HEK293 (cell line): ENCODE results near the gene ADCK2.

Experiments used
- BCL11A ChIP-seq: fragments of 450-650 bp; formaldehyde crosslinking; IDR thresholded peaks from 2 replicates; pipeline ENCODE4 v1.5.1; 2016; ENCODE audit warnings: low read depth, missing biosample characterization, missing genetic modification characterization
- GLIS1 ChIP-seq: fragments of 450-650 bp; formaldehyde crosslinking; IDR thresholded peaks from 2 replicates; pipeline ENCODE4 v1.5.1; 2016; ENCODE audit warnings: missing biosample characterization, missing genetic modification characterization
- HOXC10 ChIP-seq: sonication (generic); formaldehyde crosslinking; IDR thresholded peaks from 2 replicates; pipeline ENCODE4 v1.8.1; 2023; ENCODE audit warnings: mild to moderate bottlenecking, missing genetic modification reagents
- KLF1 ChIP-seq: fragments of 450-650 bp; formaldehyde crosslinking; IDR thresholded peaks from 2 replicates; pipeline ENCODE4 v1.5.1; 2016; ENCODE audit warnings: missing biosample characterization, missing genetic modification characterization
- KLF7 ChIP-seq: fragments of 450-650 bp; formaldehyde crosslinking; IDR thresholded peaks from 2 replicates; pipeline ENCODE4 v1.5.1; 2016; ENCODE audit warnings: missing biosample characterization, missing genetic modification characterization, borderline replicate concordance
- MEIS1 ChIP-seq: sonication (generic); formaldehyde crosslinking; IDR thresholded peaks from 2 replicates; pipeline ENCODE4 v1.8.1; 2022; ENCODE audit warnings: missing genetic modification reagents, mild to moderate bottlenecking, borderline replicate concordance
- PRDM6 ChIP-seq: fragments of 450-650 bp; formaldehyde crosslinking; IDR thresholded peaks from 2 replicates; pipeline ENCODE4 v1.5.1; 2017; ENCODE audit warnings: missing biosample characterization, missing genetic modification characterization
- SCRT2 ChIP-seq: fragments of 450-650 bp; formaldehyde crosslinking; IDR thresholded peaks from 2 replicates; pipeline ENCODE4 v1.5.1; 2016; ENCODE audit warnings: missing biosample characterization, missing genetic modification characterization
- SP2 ChIP-seq: fragments of 450-650 bp; formaldehyde crosslinking; IDR thresholded peaks from 2 replicates; pipeline ENCODE4 v1.5.1; 2016; ENCODE audit warnings: missing biosample characterization, missing genetic modification characterization
- SP7 ChIP-seq: fragments of 450-650 bp; formaldehyde crosslinking; IDR thresholded peaks from 2 replicates; pipeline ENCODE4 v1.5.1; 2016; ENCODE audit warnings: missing biosample characterization, missing genetic modification characterization
- WT1 ChIP-seq: fragments of 450-650 bp; formaldehyde crosslinking; IDR thresholded peaks from 2 replicates; pipeline ENCODE4 v1.5.1; 2016; ENCODE audit warnings: missing biosample characterization, missing genetic modification characterization
- YY2 ChIP-seq: fragments of 450-650 bp; formaldehyde crosslinking; IDR thresholded peaks from 2 replicates; pipeline ENCODE4 v1.5.1; 2016; ENCODE audit warnings: missing biosample characterization, missing genetic modification characterization
- ZBTB11 ChIP-seq: fragments of 450-650 bp; formaldehyde crosslinking; conservative IDR thresholded peaks from 2 replicates; pipeline ENCODE4 v1.5.1; 2016; ENCODE audit warnings: low read depth, missing biosample characterization, missing genetic modification characterization
- ZBTB20 ChIP-seq: fragments of 450-650 bp; formaldehyde crosslinking; IDR thresholded peaks from 2 replicates; pipeline ENCODE4 v1.5.1; 2016; ENCODE audit warnings: missing biosample characterization, missing genetic modification characterization
- ZFP37 ChIP-seq: fragments of 450-650 bp; formaldehyde crosslinking; IDR thresholded peaks from 2 replicates; pipeline ENCODE4 v1.5.1; 2016; ENCODE audit warnings: missing biosample characterization, missing genetic modification characterization
- ZNF133 ChIP-seq: fragments of 450-650 bp; formaldehyde crosslinking; IDR thresholded peaks from 2 replicates; pipeline ENCODE4 v1.5.1; 2016; ENCODE audit warnings: missing biosample characterization, missing genetic modification characterization
- ZNF174 ChIP-seq: fragments of 450-650 bp; formaldehyde crosslinking; IDR thresholded peaks from 2 replicates; pipeline ENCODE4 v1.5.0; 2017; ENCODE audit warnings: missing biosample characterization, mild to moderate bottlenecking, missing genetic modification characterization
- ZNF19 ChIP-seq: fragments of 450-650 bp; formaldehyde crosslinking; IDR thresholded peaks from 2 replicates; pipeline ENCODE4; 2016; ENCODE audit warnings: missing biosample characterization, missing genetic modification characterization, low read depth
- ZNF239 ChIP-seq: fragments of 450-650 bp; formaldehyde crosslinking; IDR thresholded peaks from 2 replicates; pipeline ENCODE4 v1.5.1; 2016; ENCODE audit warnings: missing biosample characterization, missing genetic modification characterization
- ZNF24 ChIP-seq: fragments of 450-650 bp; formaldehyde crosslinking; IDR thresholded peaks from 2 replicates; pipeline ENCODE4 v1.5.1; 2016; ENCODE audit warnings: missing biosample characterization, missing genetic modification characterization
- ZNF248 ChIP-seq: fragments of 450-650 bp; formaldehyde crosslinking; IDR thresholded peaks from 2 replicates; pipeline ENCODE4 v1.5.1; 2017; ENCODE audit warnings: missing biosample characterization, missing genetic modification characterization
- ZNF354C ChIP-seq: fragments of 450-650 bp; formaldehyde crosslinking; IDR thresholded peaks from 2 replicates; pipeline ENCODE4 v1.5.1; 2016; ENCODE audit warnings: missing biosample characterization, missing genetic modification characterization, low read depth, borderline replicate concordance
- ZNF394 ChIP-seq: fragments of 450-650 bp; formaldehyde crosslinking; IDR thresholded peaks from 2 replicates; pipeline ENCODE4 v1.5.1; 2016; ENCODE audit warnings: missing biosample characterization, missing genetic modification characterization, mild to moderate bottlenecking, moderate library complexity, borderline replicate concordance
- ZNF488 ChIP-seq: fragments of 450-650 bp; formaldehyde crosslinking; IDR thresholded peaks from 2 replicates; pipeline ENCODE4 v1.5.1; 2016; ENCODE audit warnings: missing biosample characterization, missing genetic modification characterization
- ZNF629 ChIP-seq: fragments of 450-650 bp; formaldehyde crosslinking; IDR thresholded peaks from 2 replicates; pipeline ENCODE4 v1.5.1; 2017; ENCODE audit warnings: missing biosample characterization, missing genetic modification characterization
- ZNF677 ChIP-seq: fragments of 450-650 bp; IDR thresholded peaks from 2 replicates; pipeline ENCODE4 v1.5.0; 2018; ENCODE audit warnings: missing biosample characterization, mild to moderate bottlenecking, missing genetic modification characterization, moderate library complexity
- ZNF701 ChIP-seq: fragments of 450-650 bp; formaldehyde crosslinking; IDR thresholded peaks from 2 replicates; pipeline ENCODE4 v1.5.1; 2016; ENCODE audit warnings: missing biosample characterization, missing genetic modification characterization
- ZNF792 ChIP-seq: fragments of 450-650 bp; formaldehyde crosslinking; IDR thresholded peaks from 2 replicates; pipeline ENCODE4 v1.5.1; 2016; ENCODE audit warnings: missing biosample characterization, missing genetic modification characterization
- ZNF837 ChIP-seq: fragments of 450-650 bp; formaldehyde crosslinking; IDR thresholded peaks from 2 replicates; pipeline ENCODE4 v1.5.1; 2016; ENCODE audit warnings: missing biosample characterization, missing genetic modification characterization
- ZSCAN30 ChIP-seq: fragments of 450-650 bp; IDR thresholded peaks from 2 replicates; pipeline ENCODE4 v1.5.1; 2018; ENCODE audit warnings: missing biosample characterization, mild to moderate bottlenecking, missing genetic modification characterization, moderate library complexity
- ZXDB ChIP-seq: fragments of 450-650 bp; formaldehyde crosslinking; IDR thresholded peaks from 2 replicates; pipeline ENCODE4 v1.5.1; 2016; ENCODE audit warnings: missing biosample characterization, missing genetic modification characterization
- TF ChIP-seq, protein P1 (sequence below): fragments of 450-650 bp; formaldehyde crosslinking; IDR thresholded peaks from 2 replicates; pipeline ENCODE4 v1.5.1; 2016; ENCODE audit warnings: missing biosample characterization, missing genetic modification characterization
- TF ChIP-seq, protein P2 (sequence below): fragments of 450-650 bp; formaldehyde crosslinking; IDR thresholded peaks from 2 replicates; pipeline ENCODE4 v1.5.1; 2017; ENCODE audit warnings: missing biosample characterization, missing genetic modification characterization

ADCK2 gene

DNA sequence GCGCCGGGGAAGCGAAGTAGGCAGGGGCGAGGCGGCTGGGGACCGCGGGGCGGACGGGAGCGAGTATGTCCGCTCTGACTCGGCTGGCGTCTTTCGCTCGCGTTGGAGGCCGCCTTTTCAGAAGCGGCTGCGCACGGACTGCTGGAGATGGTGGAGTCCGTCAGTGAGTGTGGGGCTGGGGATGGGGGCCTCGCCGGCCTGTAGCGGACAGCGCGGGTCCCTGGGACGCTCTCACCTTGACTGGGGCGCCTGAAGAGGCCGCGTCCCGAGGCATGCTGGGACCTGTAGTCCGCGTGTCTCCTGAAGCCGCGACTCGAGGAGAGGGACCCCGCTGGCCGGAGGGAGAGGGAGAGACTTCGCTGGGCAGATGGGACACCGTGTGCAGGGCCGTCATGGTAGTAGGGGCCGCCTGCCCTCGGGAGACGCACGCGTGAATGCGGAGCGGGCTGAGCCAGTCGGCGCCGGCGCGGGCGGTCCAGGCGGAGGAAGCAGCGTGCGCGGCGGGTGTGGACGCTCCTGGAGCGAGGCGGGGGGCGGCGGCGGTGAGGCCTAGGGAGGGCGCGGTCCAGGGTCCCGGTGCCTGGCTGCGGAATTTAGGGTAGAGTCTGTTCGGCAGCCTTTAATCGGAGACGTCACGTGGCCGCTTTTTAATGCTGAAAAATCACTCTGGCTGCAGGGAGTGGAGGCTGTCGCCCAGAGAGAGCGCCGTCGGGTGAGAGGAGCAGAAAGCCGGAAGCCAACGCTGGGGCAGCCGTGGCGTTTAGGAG, 24.1 kb downstream of the ADCK2 start, which contains the start of gene NDUFB2 (continued):
- TF ChIP-seq SCRT2 (tag by site-specific recombination) (peak; percentile 78), ZFP37 (tag by site-specific recombination) (peak; percentile 95), ZNF394 (tag by site-specific recombination) (peak; percentile 49), ZNF239 (tag by site-specific recombination) (peak; percentile 34; the same call in 1 of the 2 replicates), ZNF19 (tag by site-specific recombination) (no peak), GLIS1 (tag by site-specific recombination) (peak; percentile 84), ZNF792 (tag by site-specific recombination) (peak; percentile 71; the same call in 1 of the 2 replicates), ZNF488 (tag by site-specific recombination) (no peak), YY2 (tag by site-specific recombination) (peak; percentile 81), ZNF133 (tag by site-specific recombination) (no peak; the same call in 1 of the 2 replicates), ZBTB11 (tag by site-specific recombination) (peak; percentile 81), ZNF677 (no peak), ZNF174 (tag by site-specific recombination) (no peak), KLF7 (tag by site-specific recombination) (peak; percentile 87; the same call in 1 of the 2 replicates), WT1 (tag by site-specific recombination) (peak; percentile 62), HOXC10 (0 out of 2 replicates have a peak, but pooled peaks have one; percentile 75), ZBTB20 (tag by site-specific recombination) (peak; percentile 98), ZSCAN30 (tag by site-specific recombination) (peak; percentile 62; the same call in 1 of the 2 replicates), ZNF248 (tag by site-specific recombination) (no peak), ZNF837 (no peak), ZNF354C (tag by site-specific recombination) (no peak), SP2 (tag by site-specific recombination) (peak; percentile 58), ZXDB (tag by site-specific recombination) (peak; percentile 99), ZNF629 (tag by site-specific recombination) (peak; percentile 99), ZNF24 (tag by site-specific recombination) (peak; percentile 83), SP7 (tag by site-specific recombination) (peak; percentile 88), MEIS1 (CRISPR knock-in tag) (no peak), PRDM6 (tag by site-specific recombination) (no peak), ZNF701 (no peak), KLF1 (tag by site-specific recombination) (peak; percentile 75), BCL11A (peak; percentile 28; the same call in 1 of the 2 replicates)
- TF ChIP-seq, protein P1, sequence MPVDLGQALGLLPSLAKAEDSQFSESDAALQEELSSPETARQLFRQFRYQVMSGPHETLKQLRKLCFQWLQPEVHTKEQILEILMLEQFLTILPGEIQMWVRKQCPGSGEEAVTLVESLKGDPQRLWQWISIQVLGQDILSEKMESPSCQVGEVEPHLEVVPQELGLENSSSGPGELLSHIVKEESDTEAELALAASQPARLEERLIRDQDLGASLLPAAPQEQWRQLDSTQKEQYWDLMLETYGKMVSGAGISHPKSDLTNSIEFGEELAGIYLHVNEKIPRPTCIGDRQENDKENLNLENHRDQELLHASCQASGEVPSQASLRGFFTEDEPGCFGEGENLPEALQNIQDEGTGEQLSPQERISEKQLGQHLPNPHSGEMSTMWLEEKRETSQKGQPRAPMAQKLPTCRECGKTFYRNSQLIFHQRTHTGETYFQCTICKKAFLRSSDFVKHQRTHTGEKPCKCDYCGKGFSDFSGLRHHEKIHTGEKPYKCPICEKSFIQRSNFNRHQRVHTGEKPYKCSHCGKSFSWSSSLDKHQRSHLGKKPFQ (tag by site-specific recombination): peak; percentile 50; the same call in 1 of the 2 replicates
- TF ChIP-seq, protein P2, sequence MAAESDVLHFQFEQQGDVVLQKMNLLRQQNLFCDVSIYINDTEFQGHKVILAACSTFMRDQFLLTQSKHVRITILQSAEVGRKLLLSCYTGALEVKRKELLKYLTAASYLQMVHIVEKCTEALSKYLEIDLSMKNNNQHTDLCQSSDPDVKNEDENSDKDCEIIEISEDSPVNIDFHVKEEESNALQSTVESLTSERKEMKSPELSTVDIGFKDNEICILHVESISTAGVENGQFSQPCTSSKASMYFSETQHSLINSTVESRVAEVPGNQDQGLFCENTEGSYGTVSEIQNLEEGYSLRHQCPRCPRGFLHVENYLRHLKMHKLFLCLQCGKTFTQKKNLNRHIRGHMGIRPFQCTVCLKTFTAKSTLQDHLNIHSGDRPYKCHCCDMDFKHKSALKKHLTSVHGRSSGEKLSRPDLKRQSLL (tag by site-specific recombination): no peak
